Stimulated activated CD4-positive, alpha-beta T cell treated with anti-CD3 and anti-CD28 coated beads, Interleukin-15, amount 100 ng/mL, for 24 hours (primary cell): Measurements from ENCODE around the gene ZSCAN5A.
"Not testable (repeated sequence)": the region's sequence is repeated elsewhere in the genome, so short reads cannot be mapped to it uniquely, and the experiment has no call there.

Source experiments
- DNase-seq: peaks from one replicate; pipeline ENCODE4 v3.0.0-alpha.2; 2020

The ZSCAN5A gene

GRCh38 chr19:56314018-56314380, 640 bp downstream of the ZSCAN5A start:
- no peak for DNase-seq

- DNase-seq = no peak
These were observed 1.6 kb downstream of the ZSCAN5A start for GRCh38 chr19:56312787-56313657.

GRCh38 chr19:56312342-56312741, 2.3 kb downstream of the ZSCAN5A start:
- no peak for DNase-seq

- no peak for DNase-seq
These were observed 4.2 kb downstream of the ZSCAN5A start for GRCh38 chr19:56310462-56310861.

- peak; percentile 71 for DNase-seq
These were observed 5.0 kb downstream of the ZSCAN5A start for GRCh38 chr19:56309511-56310185.

- no peak for DNase-seq
These were observed 5.8 kb downstream of the ZSCAN5A start for GRCh38 chr19:56308792-56309191.

GRCh38 chr19:56307062-56307461, 7.6 kb downstream of the ZSCAN5A start:
- not testable (repeated sequence) for DNase-seq

GRCh38 chr19:56306016-56306415, 8.6 kb downstream of the ZSCAN5A start:
- DNase-seq = no peak

- no peak for DNase-seq
These were observed 10.4 kb downstream of the ZSCAN5A start for GRCh38 chr19:56304243-56304642.

- no peak for DNase-seq
These were observed 12.6 kb downstream of the ZSCAN5A start for GRCh38 chr19:56301886-56302620.

GRCh38 chr19:56301155-56301554, 13.5 kb downstream of the ZSCAN5A start:
- DNase-seq = no peak

GRCh38 chr19:56299688-56300087, 15.0 kb downstream of the ZSCAN5A start:
- no peak for DNase-seq

GRCh38 chr19:56297010-56297409, 17.6 kb downstream of the ZSCAN5A start:
- no peak for DNase-seq

GRCh38 chr19:56295531-56296455, 18.8 kb downstream of the ZSCAN5A start:
- DNase-seq = no peak

- no peak for DNase-seq
These were observed 20.1 kb downstream of the ZSCAN5A start for GRCh38 chr19:56294549-56294948.

- DNase-seq = peak; percentile 21
These were observed 22.8 kb downstream of the ZSCAN5A start for GRCh38 chr19:56291867-56292266.

GRCh38 chr19:56290104-56290503, 24.5 kb downstream of the ZSCAN5A start:
- no peak for DNase-seq

- no peak for DNase-seq
These were observed 29.9 kb downstream of the ZSCAN5A start for GRCh38 chr19:56284746-56285145.

GRCh38 chr19:56282809-56283208, 31.8 kb downstream of the ZSCAN5A start:
- no peak for DNase-seq

GRCh38 chr19:56273563-56274117, 41.0 kb downstream of the ZSCAN5A start:
- DNase-seq = no peak

- DNase-seq = no peak
These were observed 42.4 kb downstream of the ZSCAN5A start, which contains the start of gene EDDM13 for GRCh38 chr19:56272161-56272798. EDDM13 (plus strand) TSS chr19:56272748; CDS start chr19:56272835, 87 bp downstream.
